Activated T-cell treated with anti-CD3 and anti-CD28 coated beads for 24 hours (primary cell): ENCODE results near the gene SPTBN2.

Experiments used
- DNase-seq: peaks from one replicate; pipeline ENCODE4 v3.0.0-alpha.2; 2020; ENCODE audit warnings: low read depth

SPTBN2 gene

GRCh38 chr11:66723693-66724092 lies 5.3 kb downstream of the SPTBN2 start:
- DNase-seq: no peak

GRCh38 chr11:66722745-66723651 lies 6.0 kb downstream of the SPTBN2 start:
- DNase-seq: no peak

GRCh38 chr11:66721939-66722338 lies 7.1 kb downstream of the SPTBN2 start:
- no peak for DNase-seq

GRCh38 chr11:66720899-66721470 lies 8.0 kb downstream of the SPTBN2 start:
- DNase-seq: no peak

GRCh38 chr11:66720223-66720898 lies 8.7 kb downstream of the SPTBN2 start:
- peak; percentile 10 for DNase-seq

- DNase-seq: no peak
Observed at GRCh38 chr11:66719111-66719872, 9.7 kb downstream of the SPTBN2 start.

- DNase-seq: no peak
Observed at GRCh38 chr11:66718320-66718971, 10.6 kb downstream of the SPTBN2 start.

GRCh38 chr11:66717925-66718319 lies 11.1 kb downstream of the SPTBN2 start:
- no peak for DNase-seq

- DNase-seq: no peak
Observed at GRCh38 chr11:66716996-66717395, 12.0 kb downstream of the SPTBN2 start.

GRCh38 chr11:66715346-66716085 lies 13.5 kb downstream of the SPTBN2 start:
- no peak for DNase-seq

GRCh38 chr11:66713746-66714480 lies 15.1 kb downstream of the SPTBN2 start:
- no peak for DNase-seq

- no peak for DNase-seq
Observed at GRCh38 chr11:66710384-66710930, 18.6 kb downstream of the SPTBN2 start.

- no peak for DNase-seq
Observed at GRCh38 chr11:66708701-66709100, 20.3 kb downstream of the SPTBN2 start.

GRCh38 chr11:66708094-66708493 lies 20.9 kb downstream of the SPTBN2 start:
- no peak for DNase-seq

- no peak for DNase-seq
Observed at GRCh38 chr11:66707486-66707885, 21.5 kb downstream of the SPTBN2 start.

GRCh38 chr11:66706989-66707388 lies 22.0 kb downstream of the SPTBN2 start:
- no peak for DNase-seq

- DNase-seq: no peak
Observed at GRCh38 chr11:66705587-66706335, 23.3 kb downstream of the SPTBN2 start.

- DNase-seq: no peak
Observed at GRCh38 chr11:66704659-66705360, 24.2 kb downstream of the SPTBN2 start.
